Fibroblast of mammary gland (primary cell): ENCODE data around the gene LRRK1.

ENCODE experiments used
- DNase-seq: peaks from one replicate; pipeline ENCODE4 v3.0.0-alpha.2; 2010; ENCODE audit warnings: low read depth
- H3K4me3 ChIP-seq: 2 replicates; pipeline ENCODE4 v1.5.1; 2011; ENCODE audit warnings: low read depth, mild to moderate bottlenecking, low read length, moderate library complexity; ENCODE audit not compliant: control insufficient read depth
- CTCF ChIP-seq: conservative IDR thresholded peaks from 2 replicates; pipeline ENCODE4 v1.5.1; 2011; ENCODE audit warnings: low read depth, low read length, inconsistent platforms; ENCODE audit not compliant: control insufficient read depth, insufficient read depth

LRRK1 gene

GRCh38 chr15:101103598-101103997, 184.4 kb downstream of the LRRK1 start:
- no peak for DNase-seq
- no peak for TF ChIP-seq CTCF
- no peak overlapping the region for H3K4me3 ChIP-seq

GRCh38 chr15:101104141-101104540, 185.0 kb downstream of the LRRK1 start:
- no peak for DNase-seq
- TF ChIP-seq CTCF, result no peak
- H3K4me3 ChIP-seq, result no peak overlapping the region

GRCh38 chr15:101105059-101105891, 186.1 kb downstream of the LRRK1 start:
- DNase-seq, result peak; percentile 13
- no peak for TF ChIP-seq CTCF
- H3K4me3 ChIP-seq, result no peak overlapping the region

GRCh38 chr15:101107101-101107500, 187.9 kb downstream of the LRRK1 start:
- no peak overlapping the region for H3K4me3 ChIP-seq
- DNase-seq, result no peak
- no peak for TF ChIP-seq CTCF

- DNase-seq, result no peak
- no peak for TF ChIP-seq CTCF
- H3K4me3 ChIP-seq, result no peak overlapping the region
These were observed 188.7 kb downstream of the LRRK1 start for GRCh38 chr15:101107625-101108460.

- TF ChIP-seq CTCF, result no peak
- H3K4me3 ChIP-seq, result no peak overlapping the region
- no peak for DNase-seq
These were observed 189.3 kb downstream of the LRRK1 start for GRCh38 chr15:101108461-101108775.
